Activated naive CD8-positive, alpha-beta T cell treated with anti-CD3 and anti-CD28 coated beads, Interleukin-2, amount 10 ng/mL, durations not matched to agents 7 days and 5 days (primary cell): ENCODE results near the gene ACTN3. TPM values are rescaled to one million over a fixed set of nuclear protein-coding genes. Genes with fewer than 3 reads are reported as not detected.
"Not testable (repeated sequence)": the region's sequence is repeated elsewhere in the genome, so short reads cannot be mapped to it uniquely, and the experiment has no call there.

ENCODE experiments used
- ATAC-seq: fragments of 150-1000 bp; cut with Tn5 transposase; one replicate; pipeline ENCODE4 v1.10.0; 2021; ENCODE audit warnings: low read depth, moderate library complexity
- POLR2A ChIA-PET: fragments of 350-600 bp; sonication (Branson Sonifier 250); formaldehyde crosslinking; loops from one replicate; lab custom pipeline; 2021; ENCODE audit warnings: antibody characterized with exemption; lab: Charles Lee
- DNase-seq: peaks from one replicate; pipeline ENCODE4 v3.0.0; 2021
- H3K27ac Mint-ChIP-seq: one replicate; pipeline ENCODE4 v1.8.0; 2022; ENCODE audit warnings: mild to moderate bottlenecking, mixed read lengths
- H3K27me3 Mint-ChIP-seq: one replicate; pipeline ENCODE4 v1.8.0; 2022; ENCODE audit warnings: mild to moderate bottlenecking, moderate library complexity, mixed read lengths
- H3K36me3 Mint-ChIP-seq: one replicate; pipeline ENCODE4 v1.8.0; 2021; ENCODE audit warnings: mild to moderate bottlenecking, mixed read lengths
- H3K4me1 Mint-ChIP-seq: one replicate; pipeline ENCODE4 v1.8.0; 2021; ENCODE audit warnings: mixed read lengths
- H3K4me3 Mint-ChIP-seq: one replicate; pipeline ENCODE4 v1.8.0; 2022; ENCODE audit warnings: mild to moderate bottlenecking, moderate library complexity, mixed read lengths
- H3K9me3 Mint-ChIP-seq: one replicate; pipeline ENCODE4 v1.8.0; 2021; ENCODE audit warnings: mixed read lengths
- total RNA-seq, 2 experiments: library from RNA; stranded (reverse); gene quantifications; one replicate each; pipeline ENCODE4 v1.2.3, GENCODE V29; 2021

Gene ACTN3
- total RNA-seq, 2 experiments from 2014 or later, result 0.11 TPM; not detected in 1

- ATAC-seq (no peak), DNase-seq (no peak)
- POLR2A ChIA-PET, result interaction anchor here (4.3 kb wide), 1 partner anchor 97 kb away, joined by 24 read pairs; the partner anchor contains the start of gene RBM4B
- Mint-ChIP-seq H3K27ac (no peak overlapping the region), H3K36me3 (no peaks in the 10 kb centered on the region), H3K9me3 (peaks cover 4% of the 10 kb centered on the region), H3K4me1 (peaks cover 7% of the 10 kb centered on the region), H3K27me3 (peaks cover 8% of the 10 kb centered on the region), H3K4me3 (no peak overlapping the region)
Measured at GRCh38 chr11:66580803-66581202, 34.1 kb downstream of the ACTN3 start.

DNA sequence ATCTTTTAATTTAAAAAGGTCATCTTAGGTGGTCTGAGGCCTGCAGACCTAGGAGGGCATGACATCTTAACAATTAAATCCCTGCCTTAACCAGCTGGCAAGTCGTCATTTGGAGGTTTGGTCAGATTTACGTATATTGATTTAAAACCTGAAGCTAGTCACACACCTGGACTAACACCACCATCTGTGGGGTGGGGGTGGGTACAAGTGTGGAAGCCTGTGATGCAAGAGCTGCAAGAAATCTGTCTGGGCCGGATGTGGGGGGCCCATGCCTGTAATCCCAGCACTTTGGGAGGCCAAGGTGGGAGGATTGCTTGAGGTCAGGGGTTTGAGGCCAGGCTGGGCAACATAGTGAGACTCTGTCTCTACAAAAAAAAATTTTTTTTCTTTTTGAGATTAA, 34.6 kb downstream of the ACTN3 start:
- no peaks in the 10 kb centered on the region for H3K36me3 Mint-ChIP-seq
- no peak for ATAC-seq
- H3K9me3 Mint-ChIP-seq, result peaks cover 4% of the 10 kb centered on the region
- H3K4me1 Mint-ChIP-seq, result peaks cover 7% of the 10 kb centered on the region
- no peak for DNase-seq
- H3K27me3 Mint-ChIP-seq, result peaks cover 8% of the 10 kb centered on the region
- no peak overlapping the region for H3K4me3 Mint-ChIP-seq
- no peak overlapping the region for H3K27ac Mint-ChIP-seq
- POLR2A ChIA-PET, result interaction anchor here (0.6 to 4.3 kb wide), 2 partner anchors 97 to 101 kb away, joined by 3 to 24 read pairs; partner anchors contain the start of gene RBM4B

GRCh38 chr11:66582565-66583147, 36.0 kb downstream of the ACTN3 start:
- H3K9me3 Mint-ChIP-seq, H3K4me3 Mint-ChIP-seq, ATAC-seq, H3K36me3 Mint-ChIP-seq, DNase-seq, H3K27ac Mint-ChIP-seq, H3K27me3 Mint-ChIP-seq, POLR2A ChIA-PET, H3K4me1 Mint-ChIP-seq: not testable (repeated sequence)

- POLR2A ChIA-PET, H3K4me3 Mint-ChIP-seq, DNase-seq, H3K9me3 Mint-ChIP-seq, H3K27ac Mint-ChIP-seq, H3K36me3 Mint-ChIP-seq, H3K4me1 Mint-ChIP-seq, ATAC-seq, H3K27me3 Mint-ChIP-seq: not testable (repeated sequence)
Measured at GRCh38 chr11:66585447-66585846, 38.7 kb downstream of the ACTN3 start.

DNA sequence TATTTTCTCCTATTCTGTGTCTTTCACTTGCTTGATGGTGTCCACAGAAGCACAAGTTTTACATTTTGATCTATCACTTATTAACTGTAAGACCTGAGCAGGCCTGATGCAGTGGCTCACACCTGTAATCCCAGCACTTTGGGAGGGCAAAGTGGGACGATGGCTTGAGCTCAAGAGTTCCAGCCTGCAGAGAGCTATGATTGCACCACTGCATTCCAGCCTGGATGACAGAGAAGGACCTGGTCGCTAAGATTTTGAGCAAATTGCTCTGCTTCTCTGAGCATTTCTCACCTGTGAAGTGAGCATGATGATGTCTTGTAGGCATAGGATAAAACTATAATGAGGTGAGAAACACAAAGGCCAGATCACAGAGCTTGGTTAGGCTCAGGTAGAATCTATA, 39.4 kb downstream of the ACTN3 start:
- ATAC-seq (no peak), DNase-seq (no peak)
- peaks cover 4% of the 10 kb centered on the region for H3K9me3 Mint-ChIP-seq
- POLR2A ChIA-PET, result no interaction called here
- H3K27me3 Mint-ChIP-seq, result peaks cover 5% of the 10 kb centered on the region
- H3K36me3 Mint-ChIP-seq, result no peaks in the 10 kb centered on the region
- H3K27ac Mint-ChIP-seq, result no peak overlapping the region
- H3K4me3 Mint-ChIP-seq, result no peak overlapping the region
- H3K4me1 Mint-ChIP-seq, result no peaks in the 10 kb centered on the region

GRCh38 chr11:66589315-66589714, 42.6 kb downstream of the ACTN3 start:
- not testable (repeated sequence) for DNase-seq, H3K27me3 Mint-ChIP-seq, H3K4me3 Mint-ChIP-seq, H3K27ac Mint-ChIP-seq, H3K9me3 Mint-ChIP-seq, ATAC-seq, H3K36me3 Mint-ChIP-seq, H3K4me1 Mint-ChIP-seq
- POLR2A ChIA-PET, result interaction anchor here (1.2 kb wide), 1 partner anchor 76 kb away, joined by 3 read pairs; no protein-coding TSS in a partner anchor

GRCh38 chr11:66589996-66590675, 43.4 kb downstream of the ACTN3 start:
- POLR2A ChIA-PET, result interaction anchor here (1.1 to 1.2 kb wide), 2 partner anchors 27 to 75 kb away, joined by 3 to 4 read pairs; partner anchors contain the start of gene RBM14
- Mint-ChIP-seq H3K4me3 (no peak overlapping the region), H3K27me3 (peaks cover 3% of the 10 kb centered on the region), H3K9me3 (no peaks in the 10 kb centered on the region), H3K27ac (no peak overlapping the region), H3K36me3 (peaks cover 2% of the 10 kb centered on the region), H3K4me1 (peaks cover 15% of the 10 kb centered on the region)
- ATAC-seq (no peak), DNase-seq (no peak)

DNA sequence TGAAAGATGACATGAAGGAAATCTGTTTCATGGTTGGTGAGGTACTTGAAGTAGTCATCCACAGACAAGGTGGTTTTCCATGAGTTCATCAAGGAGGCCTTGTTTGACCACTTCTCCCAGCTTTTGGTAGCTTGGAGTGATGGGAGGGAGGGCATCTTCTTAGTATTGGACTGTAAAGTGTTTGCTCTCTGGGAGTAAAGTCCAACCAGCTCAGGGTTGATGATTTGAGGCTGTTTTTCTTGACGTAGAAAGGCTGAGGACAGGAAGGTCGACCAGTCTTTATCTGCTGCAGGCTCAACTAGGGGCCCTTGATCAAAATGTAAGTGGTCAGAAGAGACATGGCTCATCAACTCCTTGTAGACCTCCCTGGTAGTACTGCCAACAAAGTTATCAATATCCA, 44.5 kb downstream of the ACTN3 start:
- Mint-ChIP-seq H3K9me3 (no peaks in the 10 kb centered on the region), H3K27me3 (peaks cover 3% of the 10 kb centered on the region), H3K27ac (no peak overlapping the region), H3K4me1 (peaks cover 24% of the 10 kb centered on the region), H3K4me3 (no peak overlapping the region), H3K36me3 (peaks cover 2% of the 10 kb centered on the region)
- POLR2A ChIA-PET, result interaction anchor here (1.1 to 1.2 kb wide), 2 partner anchors 26 to 47 kb away, joined by 3 to 4 read pairs; partner anchors contain the start of gene RBM14
- ATAC-seq (no peak), DNase-seq (no peak)

DNA sequence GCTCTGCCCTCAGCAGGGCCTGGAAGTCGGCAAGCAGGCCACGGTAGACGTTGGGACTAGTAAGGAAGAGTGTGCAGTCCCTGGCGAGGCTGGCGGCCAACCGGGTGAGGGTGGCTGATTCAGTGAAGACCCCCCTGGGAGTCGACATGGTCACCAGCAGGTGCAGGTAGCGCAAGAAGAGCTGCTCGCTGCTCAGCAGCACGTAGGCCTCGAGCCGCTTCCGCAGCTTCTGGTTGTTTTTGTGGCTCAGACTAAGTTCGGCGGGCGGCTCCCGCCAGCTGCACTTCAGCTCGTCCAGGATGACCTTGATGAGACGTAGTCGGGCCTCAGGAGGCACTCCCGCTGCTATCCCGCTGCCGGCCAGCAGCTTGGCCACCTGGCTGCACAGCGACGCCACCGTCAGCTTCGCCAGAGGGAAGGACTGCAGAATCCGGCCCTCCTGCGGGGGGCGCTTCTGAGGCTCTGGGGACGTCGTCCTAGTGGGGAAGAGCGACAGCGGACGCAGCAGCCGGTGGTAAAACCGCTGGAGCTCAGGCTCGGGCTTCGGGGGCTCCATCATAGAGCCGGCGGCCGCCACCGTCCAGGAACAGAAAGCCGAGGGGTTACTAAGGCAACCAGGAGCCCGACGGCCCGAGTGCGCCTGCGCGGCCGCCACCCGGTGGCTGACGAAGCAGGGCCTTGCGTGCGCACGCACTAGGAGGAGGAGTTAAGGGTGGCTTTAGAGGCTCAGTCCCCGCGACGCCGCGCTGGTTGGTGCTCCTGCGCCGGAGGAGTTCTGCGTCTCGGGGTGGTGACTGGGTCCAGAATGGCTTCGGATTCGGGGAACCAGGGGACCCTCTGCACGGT, 46.0 kb downstream of the ACTN3 start, which contains the start of the genes CCDC87 and CCS:
Gene CCDC87 (minus strand): TSS at position 607 of the 846 bp plus-strand sequence. CDS start 48 bp downstream, at position 559.
Gene CCS (plus strand): TSS at position 729 of the 846 bp plus-strand sequence. CDS start 77 bp downstream, at position 806.
- POLR2A ChIA-PET, result interaction anchor here (0.9 to 4.7 kb wide), 6 partner anchors 14 to 263 kb away, joined by 3 to 62 read pairs (median 3); partner anchors contain the start of genes RBM14 and RBM4B
- Mint-ChIP-seq H3K27ac (peak within 1 kb of the TSS; percentile 96), H3K9me3 (no peaks in the 10 kb centered on the region), H3K4me3 (peak within 1 kb of the TSS; percentile 97), H3K36me3 (peaks cover 2% of the 10 kb centered on the region), H3K4me1 (peaks cover 24% of the 10 kb centered on the region), H3K27me3 (peaks cover 3% of the 10 kb centered on the region)
- DNase-seq (peak; percentile 99), ATAC-seq (peak; percentile 97)

DNA sequence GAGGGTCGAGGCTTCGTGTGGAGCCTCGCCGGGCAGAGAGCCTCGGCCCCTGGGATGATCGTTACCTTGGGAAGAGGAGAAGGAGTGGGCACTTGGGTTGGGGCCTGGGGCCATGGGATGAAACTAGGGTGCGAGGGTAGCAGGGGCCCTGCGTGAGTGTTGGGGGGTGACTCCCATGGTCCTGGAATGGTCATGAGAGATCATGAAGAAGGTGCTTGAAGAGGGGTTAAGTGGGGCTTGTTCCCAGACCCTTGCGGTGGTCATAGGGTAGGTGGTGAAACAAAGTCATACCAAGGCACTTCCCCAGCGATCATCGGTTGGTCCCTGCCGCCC, 46.6 kb downstream of the ACTN3 start:
- Mint-ChIP-seq H3K4me1 (peaks cover 24% of the 10 kb centered on the region), H3K4me3 (peak overlapping the region; percentile 97), H3K36me3 (peaks cover 2% of the 10 kb centered on the region), H3K27me3 (peaks cover 3% of the 10 kb centered on the region), H3K9me3 (no peaks in the 10 kb centered on the region), H3K27ac (peak overlapping the region; percentile 96)
- ATAC-seq, result no peak
- no peak for DNase-seq
- POLR2A ChIA-PET, result interaction anchor here (0.6 to 4.7 kb wide), 5 partner anchors 16 to 84 kb away, joined by 3 to 62 read pairs (median 7); partner anchors contain the start of genes RBM14, RBM4 and RBM4B

DNA sequence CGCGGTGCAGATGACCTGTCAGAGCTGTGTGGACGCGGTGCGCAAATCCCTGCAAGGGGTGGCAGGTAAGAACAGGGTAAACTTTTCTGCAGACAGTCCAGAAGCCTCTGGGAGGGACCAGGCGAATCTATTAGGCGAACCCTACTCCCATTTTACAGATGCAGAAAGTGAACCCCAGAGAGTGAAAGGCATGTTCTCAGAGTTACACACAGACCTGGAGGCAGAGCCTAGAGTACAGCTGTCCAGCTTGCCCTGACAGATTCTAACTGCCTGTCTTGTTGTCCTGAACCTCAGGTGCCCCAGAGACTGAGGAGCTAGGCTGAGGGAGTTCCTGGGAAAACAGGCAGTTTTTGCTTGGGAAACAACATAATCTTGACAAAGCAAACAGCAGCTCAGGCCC, 46.9 kb downstream of the ACTN3 start:
- POLR2A ChIA-PET, result interaction anchor here (0.6 to 4.7 kb wide), 3 partner anchors 24 to 45 kb away, joined by 3 to 62 read pairs (median 22); partner anchors contain the start of genes RBM14 and RBM4
- Mint-ChIP-seq H3K4me1 (peaks cover 24% of the 10 kb centered on the region), H3K36me3 (peaks cover 2% of the 10 kb centered on the region), H3K9me3 (no peaks in the 10 kb centered on the region), H3K27me3 (peaks cover 3% of the 10 kb centered on the region), H3K4me3 (peak overlapping the region; percentile 97), H3K27ac (peak overlapping the region; percentile 96)
- DNase-seq (no peak), ATAC-seq (no peak)

DNA sequence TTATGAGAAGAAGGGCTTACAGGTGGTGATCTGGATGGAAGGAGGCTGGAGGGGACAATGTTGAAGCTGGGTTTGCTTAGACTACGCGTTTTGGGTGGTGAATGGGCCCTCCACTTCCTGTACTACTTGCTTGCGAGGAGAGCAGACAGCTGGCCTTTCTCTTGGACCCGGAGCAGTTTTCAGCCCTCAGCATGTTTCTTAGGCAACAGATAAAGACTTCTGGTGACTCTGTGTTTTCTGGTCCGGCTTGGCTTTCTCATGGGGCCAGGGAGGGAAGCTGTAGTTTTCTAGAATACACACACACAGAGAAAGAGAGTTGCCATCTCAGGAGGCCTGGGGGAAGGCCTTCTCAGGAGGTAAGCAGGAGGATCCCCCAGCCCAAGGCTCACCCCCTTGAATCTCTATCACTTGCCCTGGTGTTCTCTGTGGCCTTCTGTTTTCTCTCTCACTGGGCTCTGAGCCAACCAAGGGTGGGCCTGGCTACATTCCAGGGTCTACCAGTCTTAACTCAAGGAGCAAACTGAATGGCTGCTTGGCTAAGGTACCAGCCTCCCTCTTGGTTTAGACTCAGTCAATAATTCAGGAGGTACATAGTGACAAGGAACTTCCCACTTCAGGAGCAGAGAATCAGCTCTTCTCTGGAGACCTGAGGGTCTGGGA, 48.7 kb downstream of the ACTN3 start:
- DNase-seq (no peak), ATAC-seq (no peak)
- Mint-ChIP-seq H3K4me3 (peak overlapping the region; percentile 53), H3K36me3 (peaks cover 3% of the 10 kb centered on the region), H3K27ac (peak overlapping the region; percentile 81), H3K4me1 (peaks cover 24% of the 10 kb centered on the region), H3K9me3 (no peaks in the 10 kb centered on the region), H3K27me3 (peaks cover 2% of the 10 kb centered on the region)
- POLR2A ChIA-PET, result interaction anchor here (0.7 to 4.7 kb wide), 8 partner anchors 16 to 701 kb away, joined by 3 to 62 read pairs (median 6); partner anchors contain the start of genes RBM14, RBM4 and RBM4B
